Upper lobe of left lung (tissue), 4 donors: ENCODE data around the gene AFAP1L2.

Experiments
- CTCF ChIP-seq, 6 experiments: fragments of 450-650 bp in 4 of 6; fragments of 200-600 bp in 2 of 6; sonication (generic) in 2 of 6; IDR thresholded peaks; one replicate each; pipeline ENCODE4 v1.5.1; 2016 to 2019; ENCODE audit warnings: antibody characterized with exemption in 6 of 6
- EP300 ChIP-seq, 4 donors: sonication (generic); formaldehyde crosslinking; IDR thresholded peaks; one replicate each; pipeline ENCODE4 v1.5.1; 2017; ENCODE audit warnings: antibody characterized with exemption in 4 of 4, control low read depth in 2 of 4
- POLR2A ChIP-seq, 4 donors: fragments of 450-650 bp; IDR thresholded peaks; one replicate each; pipeline ENCODE4 v1.5.1; 2016 to 2017; ENCODE audit warnings: antibody characterized with exemption in 4 of 4, mild to moderate bottlenecking in 2 of 4
- POLR2AphosphoS5 ChIP-seq, 2 donors: sonication (generic); formaldehyde crosslinking; IDR thresholded peaks; one replicate each; pipeline ENCODE4 v1.5.1; 2017; ENCODE audit warnings: antibody characterized with exemption in 2 of 2

- TF ChIP-seq POLR2A (IDR thresholded peaks at IDR 0.05) = no peak
- no peak for TF ChIP-seq CTCF (IDR thresholded peaks at IDR 0.05)
- no peak for TF ChIP-seq EP300 (IDR thresholded peaks at IDR 0.05)
- TF ChIP-seq POLR2AphosphoS5 (IDR thresholded peaks at IDR 0.05) = no peak
Measured at GRCh38 chr10:114252092-114252491, 152.2 kb downstream of the AFAP1L2 start.
